Activated T-helper 1 cell treated with Interleukin-2 at 50 U/mL for 16 hours (primary cell): Measurements from ENCODE around the gene WDR37.
"Not testable (repeated sequence)": the region's sequence is repeated elsewhere in the genome, so short reads cannot be mapped to it uniquely, and the experiment has no call there.

Source experiments
- DNase-seq: peaks from one replicate; pipeline ENCODE4 v3.0.0-alpha.2; 2020; ENCODE audit warnings: low read depth

The WDR37 gene

DNA sequence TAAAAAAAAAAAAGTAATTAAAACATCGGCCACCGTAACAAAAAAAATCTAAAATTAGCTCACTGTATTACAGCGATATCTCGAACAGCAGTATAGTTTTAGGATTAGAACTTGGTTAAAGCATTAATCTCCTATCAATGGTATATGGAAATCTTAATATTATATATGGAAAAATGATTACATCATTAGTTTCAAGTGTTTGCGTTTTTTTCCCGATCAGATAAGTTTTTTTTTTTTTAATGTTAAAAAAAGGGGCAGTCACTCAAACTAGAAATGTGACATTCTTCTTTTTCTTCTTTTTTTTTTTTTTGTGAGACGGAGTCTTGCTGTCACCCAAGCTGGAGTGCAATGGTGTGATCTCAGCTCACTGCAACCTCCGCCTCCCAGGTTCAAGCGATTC, 14.7 kb upstream of the WDR37 start:
- no peak for DNase-seq

DNA sequence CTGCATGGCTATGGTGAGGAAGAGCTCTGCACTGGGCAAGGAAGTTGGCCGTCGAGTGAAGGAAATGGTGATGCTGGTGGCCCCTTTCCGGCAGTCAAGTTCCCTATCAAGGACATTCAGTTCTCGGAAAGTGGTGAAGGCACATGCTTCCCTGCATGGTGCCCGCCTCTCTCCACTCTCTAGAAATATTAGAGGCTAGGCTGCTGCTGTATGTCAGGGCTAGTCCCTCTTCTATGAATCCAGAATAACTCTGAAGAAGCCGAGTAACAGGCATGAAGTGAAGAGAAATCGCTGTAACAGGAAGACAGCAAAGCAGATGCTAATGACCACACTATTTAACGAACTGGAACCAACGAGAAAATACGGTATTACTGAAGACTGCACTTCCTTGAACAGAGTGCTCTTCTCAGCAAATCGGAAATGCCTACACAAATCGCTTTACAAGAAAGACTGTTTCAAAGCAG, 12.6 kb upstream of the WDR37 start:
- no peak for DNase-seq

DNA sequence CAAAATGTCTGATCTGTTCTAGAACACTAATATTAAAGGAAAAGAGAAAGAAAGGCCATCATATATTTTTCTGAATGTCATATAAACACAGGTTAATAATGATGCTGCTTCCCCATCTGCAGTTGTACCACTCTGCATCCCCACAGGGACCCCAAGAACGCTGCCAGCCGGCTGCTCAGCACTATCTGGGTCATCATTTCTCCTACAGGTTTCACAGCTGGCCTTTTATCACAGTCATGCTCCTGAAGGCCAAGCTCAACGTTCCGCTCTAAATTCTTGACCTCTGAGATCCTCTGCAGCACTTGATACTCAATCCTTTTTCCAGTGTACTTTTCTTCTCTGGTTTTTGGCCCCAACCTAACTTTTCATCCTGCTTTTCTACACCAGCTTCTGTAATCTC, 12.0 kb upstream of the WDR37 start:
- DNase-seq, result no peak

DNA sequence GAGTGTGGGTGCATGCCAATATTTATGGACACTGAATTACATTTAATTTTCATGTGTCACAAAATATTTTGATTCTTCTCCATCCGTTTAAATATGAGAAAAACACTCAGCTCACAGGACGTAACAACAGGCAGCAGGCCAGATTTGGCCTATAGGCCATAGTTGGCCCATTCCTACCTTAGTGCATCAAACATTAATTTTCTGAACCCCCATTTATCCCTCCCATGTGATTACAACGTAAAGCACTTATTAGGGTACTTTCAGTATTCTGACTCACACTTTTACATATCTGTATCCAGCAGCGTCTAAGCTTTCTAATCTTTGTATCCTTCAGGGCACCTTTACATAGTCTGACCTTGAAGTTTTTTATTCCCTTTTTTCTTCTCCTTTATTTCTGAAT, 11.2 kb upstream of the WDR37 start:
- DNase-seq, result no peak

DNA sequence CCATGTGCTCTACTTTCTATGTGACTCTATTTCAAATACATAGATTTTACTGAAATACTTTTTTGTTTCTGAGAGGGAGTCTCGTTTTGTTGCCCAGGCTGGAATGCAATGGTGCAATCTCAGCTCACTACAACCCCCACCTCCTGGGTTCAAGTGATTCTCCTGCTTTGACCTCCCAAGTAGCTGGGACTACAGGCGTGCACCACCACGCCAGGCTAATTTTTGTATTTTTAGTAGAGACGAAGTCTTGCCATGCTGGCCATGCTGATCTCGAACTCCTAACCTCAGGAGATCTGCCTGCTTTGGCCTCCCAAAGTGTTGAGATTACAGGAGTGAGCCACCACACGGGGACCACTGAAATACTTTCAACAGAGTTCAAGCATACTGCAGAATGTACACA, 10.8 kb upstream of the WDR37 start:
- no peak for DNase-seq

DNA sequence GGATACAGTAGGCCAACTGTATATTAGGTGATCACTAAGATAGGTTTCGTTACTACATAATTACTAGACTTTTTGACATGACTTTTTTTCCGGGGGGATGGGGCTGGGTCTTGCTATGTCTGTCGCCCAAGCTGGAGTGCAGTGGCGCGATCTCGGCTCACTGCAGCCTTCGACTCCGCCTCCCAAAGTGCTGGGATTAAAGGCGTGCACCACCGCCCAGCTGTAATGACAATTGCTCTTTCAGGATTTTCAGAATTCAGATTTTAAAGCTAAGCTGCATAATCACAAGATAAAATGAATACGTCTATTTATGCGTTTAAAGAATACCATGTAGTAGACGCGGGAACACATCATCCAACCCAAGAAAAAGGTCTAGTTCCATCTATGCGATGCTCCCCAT, 8.2 kb upstream of the WDR37 start:
- DNase-seq, result no peak

DNA sequence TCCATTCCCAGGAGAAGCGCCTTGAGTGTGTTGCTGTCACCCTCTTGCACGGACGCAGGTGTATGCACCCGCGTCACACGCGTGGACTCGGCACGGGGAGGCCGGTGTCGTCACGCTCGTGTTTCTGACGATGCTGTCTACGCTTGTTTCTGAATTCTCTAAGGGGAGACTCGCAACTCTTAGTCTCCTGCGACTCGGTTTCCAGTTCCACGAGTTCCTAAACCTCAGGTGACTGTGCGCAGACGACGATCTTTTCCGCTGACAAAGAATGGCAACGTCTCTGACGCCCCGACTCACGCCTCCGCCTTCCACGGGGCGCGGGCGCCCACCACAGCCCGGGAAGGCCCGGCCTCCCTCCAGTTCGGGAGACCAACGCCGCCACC, 7.8 kb upstream of the WDR37 start:
- no peak for DNase-seq

DNA sequence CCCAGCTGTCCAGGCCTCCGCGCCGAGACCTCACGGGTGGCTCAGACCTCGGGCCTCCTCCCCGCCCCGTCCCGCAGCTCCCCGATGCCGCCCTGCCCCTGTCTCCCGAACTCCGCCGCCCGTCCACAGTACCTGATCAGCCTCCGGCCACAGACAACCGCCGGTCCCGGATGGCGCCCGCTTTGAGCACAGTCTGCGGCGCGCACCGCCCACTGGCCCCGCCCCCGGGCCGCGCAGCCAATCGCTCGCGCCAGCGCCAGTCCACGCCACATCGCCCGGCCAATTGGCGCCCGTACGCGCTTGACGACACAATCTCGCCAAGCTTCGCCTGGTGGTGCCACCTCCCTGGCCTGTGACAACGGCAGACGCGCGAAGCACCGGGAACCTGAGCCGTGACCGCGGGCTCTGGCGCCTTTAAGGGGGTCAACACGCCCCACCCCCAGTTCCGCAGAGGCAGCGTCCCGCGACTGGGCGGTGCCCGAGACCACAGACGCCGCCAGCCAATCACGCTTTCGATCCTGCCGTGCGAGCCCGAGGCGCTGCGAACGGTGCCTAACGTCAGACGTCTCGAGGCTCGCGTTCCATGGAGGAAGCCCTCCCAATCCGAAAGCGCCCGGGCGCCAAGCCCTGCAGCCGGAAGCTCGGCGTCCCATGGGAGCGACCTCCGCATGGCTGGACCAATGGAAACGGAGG, 7.3 kb upstream of the WDR37 start, which contains the start of gene IDI1:
IDI1 (minus strand) TSS at position 388 of the 693 bp plus-strand sequence; CDS start at position 272, 116 bp downstream.
- DNase-seq, result peak; percentile 94

DNA sequence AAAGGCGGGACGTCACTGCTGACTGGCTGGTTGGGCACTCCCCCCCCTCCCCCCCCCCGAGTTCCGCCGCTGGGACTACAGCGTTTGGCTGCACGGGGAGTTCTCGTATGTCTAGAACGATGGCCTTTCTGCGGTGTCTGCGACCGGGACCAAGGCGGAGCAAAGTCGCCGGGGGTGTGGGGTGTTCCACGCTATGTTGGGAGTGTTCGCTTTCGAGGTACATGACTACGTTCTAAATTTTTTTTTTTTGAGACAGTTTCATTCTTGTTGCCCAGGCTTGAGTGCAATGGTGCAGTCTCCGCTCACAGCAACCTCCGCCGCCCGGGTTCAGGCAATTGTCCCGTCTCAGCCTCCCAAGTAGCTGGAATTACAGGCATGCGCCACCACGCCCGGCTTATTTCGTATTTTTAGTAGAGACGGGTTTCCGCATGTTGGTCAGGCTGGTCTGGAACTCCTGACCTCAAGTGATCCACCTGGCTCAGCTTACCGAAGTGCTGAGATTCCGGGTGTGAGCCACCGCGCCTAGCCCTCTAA, 6.7 kb upstream of the WDR37 start:
- no peak for DNase-seq

DNA sequence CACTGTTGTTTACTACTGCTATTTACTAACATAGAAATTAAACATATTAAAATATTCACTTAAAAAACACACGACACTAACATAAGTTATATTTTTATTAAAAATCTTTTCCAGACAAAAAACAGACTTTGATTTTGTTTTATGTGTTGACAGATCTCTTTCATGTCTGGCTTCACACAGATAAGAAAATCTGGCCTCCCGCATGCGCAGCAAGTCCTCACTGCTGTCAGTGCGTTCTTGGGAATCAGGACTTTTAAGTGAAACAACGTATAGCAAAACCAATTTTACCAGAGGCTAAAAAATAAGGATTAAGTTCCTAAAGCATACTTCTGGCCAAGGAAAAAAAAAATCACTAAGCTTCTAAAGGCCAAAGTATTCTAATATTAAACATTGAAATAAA, 6.0 kb upstream of the WDR37 start:
- DNase-seq, result no peak

DNA sequence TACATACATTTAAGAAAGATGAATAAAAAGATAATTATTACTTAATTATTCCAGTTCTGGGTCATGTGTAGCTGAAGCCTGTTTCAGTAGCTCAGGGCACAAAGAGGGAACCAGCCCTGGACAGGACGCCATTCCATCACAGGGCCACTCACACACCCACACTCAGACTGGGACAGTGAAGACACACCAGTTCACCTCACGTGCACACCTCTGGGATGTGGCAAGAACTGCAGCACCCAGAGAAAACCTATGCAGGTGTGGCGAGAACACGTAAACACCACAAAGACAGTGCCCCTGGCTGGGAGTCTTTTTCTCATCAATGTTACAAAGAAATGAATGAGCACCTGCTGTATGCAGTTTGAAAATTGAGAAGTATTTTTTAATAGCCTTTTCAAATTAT, 5.6 kb upstream of the WDR37 start:
- DNase-seq, result peak; percentile 18

DNA sequence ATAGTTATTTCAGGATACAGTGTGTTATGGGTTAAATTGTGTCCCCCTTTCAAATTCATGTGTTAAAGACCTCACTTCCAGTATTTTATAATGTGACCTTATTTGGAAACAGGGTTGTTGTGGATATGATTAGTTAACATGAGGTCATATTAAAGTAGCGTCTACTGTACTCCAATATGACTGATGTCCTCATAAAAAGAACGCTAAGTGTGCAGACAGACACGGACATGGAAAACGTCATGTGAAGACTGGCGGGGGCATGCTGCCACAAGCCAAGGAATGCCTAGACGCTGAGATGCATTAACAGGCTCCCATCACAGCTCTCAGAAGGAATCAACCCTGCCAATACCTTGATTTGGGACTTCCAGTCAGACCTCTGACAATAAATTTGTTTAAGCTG, 1.5 kb upstream of the WDR37 start:
- no peak for DNase-seq

DNA sequence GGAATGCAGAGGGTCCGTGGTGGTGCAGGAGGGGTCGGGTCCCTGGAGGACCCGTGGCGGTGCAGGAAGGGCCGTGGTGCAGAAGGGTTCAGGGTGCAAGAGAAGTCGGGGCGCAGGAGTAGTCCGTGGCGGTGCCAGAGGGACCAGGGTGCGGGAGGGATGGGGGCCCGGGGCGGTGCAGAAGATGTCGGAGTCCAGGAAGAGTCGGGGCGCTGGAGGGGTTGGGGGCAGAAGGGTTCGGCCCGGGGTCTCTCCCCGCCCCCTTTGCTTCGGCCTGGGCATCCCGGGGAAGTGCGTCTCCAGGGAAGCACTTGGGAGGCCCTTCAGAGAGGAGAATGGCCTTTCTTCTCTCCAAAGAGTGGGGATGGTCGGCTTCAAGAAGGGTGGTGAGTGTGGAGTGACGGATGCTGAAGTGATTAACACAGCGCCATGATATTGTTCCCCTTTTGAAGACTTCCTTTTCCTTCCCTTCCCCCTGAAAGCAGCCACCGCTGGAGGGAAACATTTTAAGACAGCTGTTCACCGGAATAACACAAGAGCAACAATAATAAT, 997 bp downstream of the WDR37 start:
- no peak for DNase-seq

DNA sequence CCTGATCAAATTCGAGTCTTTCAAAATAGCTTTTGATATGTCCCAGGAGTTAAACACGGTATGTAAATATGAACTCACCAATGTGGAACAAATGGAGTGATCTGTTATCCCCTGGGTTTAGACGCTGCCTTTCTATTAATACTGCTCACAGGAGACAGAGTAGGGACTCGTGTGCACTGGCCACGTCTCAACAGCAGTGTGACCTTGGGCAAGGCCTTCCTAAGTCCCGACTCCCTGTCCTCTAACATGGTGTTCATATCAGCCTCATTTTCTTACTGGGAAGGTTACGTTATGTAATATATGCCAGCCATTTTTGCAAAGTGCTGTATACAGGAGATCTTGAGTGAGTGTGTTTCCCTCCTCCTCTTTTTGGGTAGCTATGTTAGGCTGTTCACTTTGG, 1.8 kb downstream of the WDR37 start:
- DNase-seq, result no peak

DNA sequence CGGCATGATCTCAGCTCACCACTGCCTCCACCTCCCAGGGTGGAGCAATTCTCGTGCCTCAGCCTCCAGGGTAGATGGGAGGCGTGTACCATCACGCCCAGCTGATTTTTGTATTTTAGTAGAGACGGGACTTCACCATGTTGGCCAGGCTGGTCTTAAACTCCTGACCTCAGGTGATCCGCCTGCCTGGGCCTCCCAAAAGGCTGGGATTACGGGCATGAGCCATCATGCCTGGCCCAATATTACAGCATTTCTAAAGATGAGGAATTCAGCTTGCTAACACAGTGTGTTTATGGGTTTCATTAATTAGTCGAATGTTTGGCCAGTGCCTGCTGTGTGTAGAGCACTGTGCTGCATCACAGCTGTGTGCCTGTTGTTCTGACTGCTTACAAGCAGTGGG, 3.7 kb downstream of the WDR37 start:
- DNase-seq, result no peak

DNA sequence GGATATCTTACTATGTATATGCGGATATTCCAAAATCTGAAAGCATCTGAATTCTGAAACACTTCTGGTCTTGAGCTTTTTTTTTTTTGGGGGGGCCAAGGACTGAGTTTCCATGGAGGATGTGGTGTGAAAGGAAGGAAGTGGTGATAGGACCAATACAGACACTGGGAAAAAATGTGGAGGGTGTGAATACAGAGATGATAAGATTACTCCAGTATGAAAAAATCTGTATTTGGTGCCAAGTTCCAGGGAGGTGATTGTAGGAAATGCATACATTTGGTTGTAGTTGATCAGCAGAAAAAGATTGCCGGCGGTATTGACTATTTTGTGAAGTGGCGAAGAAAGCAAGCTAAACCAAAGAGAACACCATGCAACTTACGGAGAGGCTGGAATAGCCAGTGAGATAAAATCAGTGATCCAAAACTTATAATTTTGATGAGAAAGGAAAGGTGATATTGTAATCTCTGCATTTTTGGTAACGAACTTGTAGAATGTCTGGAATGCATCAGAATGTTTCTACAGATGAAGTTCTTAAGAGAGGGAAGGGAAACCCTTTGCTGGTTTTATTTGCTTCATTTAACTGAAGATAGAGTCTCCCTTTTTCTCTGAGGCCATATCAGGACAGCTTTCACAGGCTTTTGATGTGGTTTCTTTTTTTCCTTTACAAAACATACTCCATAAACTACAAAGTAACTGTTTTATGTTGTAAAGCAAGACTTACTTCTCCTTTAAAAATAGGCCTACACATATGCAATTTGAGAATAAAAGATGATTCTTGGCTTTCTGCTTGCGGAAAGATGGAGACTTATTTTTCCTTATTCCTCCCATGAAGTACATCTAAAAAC, 6.0 kb downstream of the WDR37 start:
- no peak for DNase-seq

DNA sequence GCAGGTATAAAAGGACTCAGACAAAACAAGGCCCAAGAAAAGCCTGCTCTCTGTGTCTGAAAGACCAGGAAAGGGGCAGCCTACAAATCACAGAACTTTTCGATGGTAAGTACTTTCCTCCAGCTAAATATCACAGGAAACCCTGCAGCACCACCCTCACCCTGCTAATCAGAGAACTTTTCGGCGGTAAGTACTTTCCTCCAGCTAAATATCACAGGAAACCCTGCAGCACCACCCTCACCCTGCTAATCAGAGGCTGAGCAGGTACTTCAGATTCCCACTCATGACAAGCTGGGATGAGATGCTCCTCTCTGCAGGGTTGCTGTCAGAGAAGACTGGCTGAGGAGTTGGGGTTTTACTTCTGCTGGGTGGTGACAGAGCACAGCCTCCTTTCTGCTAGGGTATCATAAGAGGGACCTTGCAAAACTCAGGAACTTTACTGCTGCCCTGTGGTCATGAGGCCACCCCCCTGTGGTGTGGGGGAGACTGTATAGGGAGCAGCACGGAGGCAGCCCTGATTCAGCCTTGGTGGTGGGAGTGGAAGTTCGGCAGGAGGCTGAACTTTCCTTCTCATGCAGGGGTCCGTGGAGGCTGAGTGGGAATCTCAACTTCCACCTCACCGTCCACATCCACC, 7.2 kb downstream of the WDR37 start:
- DNase-seq, result no peak

DNA sequence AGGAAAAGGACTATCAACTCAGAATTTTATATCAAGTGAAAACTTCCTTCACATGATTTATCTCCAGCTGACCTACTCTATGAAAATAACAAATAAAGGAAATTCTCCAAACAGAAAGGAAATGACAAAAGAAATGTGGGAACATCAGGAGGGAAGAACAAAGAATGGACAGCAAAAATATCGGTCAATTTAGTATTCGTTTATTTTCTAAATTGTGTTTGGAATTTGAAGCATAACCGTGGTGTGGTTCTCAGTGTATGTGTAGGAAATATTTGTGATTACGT, 8.7 kb downstream of the WDR37 start:
- DNase-seq, result no peak

DNA sequence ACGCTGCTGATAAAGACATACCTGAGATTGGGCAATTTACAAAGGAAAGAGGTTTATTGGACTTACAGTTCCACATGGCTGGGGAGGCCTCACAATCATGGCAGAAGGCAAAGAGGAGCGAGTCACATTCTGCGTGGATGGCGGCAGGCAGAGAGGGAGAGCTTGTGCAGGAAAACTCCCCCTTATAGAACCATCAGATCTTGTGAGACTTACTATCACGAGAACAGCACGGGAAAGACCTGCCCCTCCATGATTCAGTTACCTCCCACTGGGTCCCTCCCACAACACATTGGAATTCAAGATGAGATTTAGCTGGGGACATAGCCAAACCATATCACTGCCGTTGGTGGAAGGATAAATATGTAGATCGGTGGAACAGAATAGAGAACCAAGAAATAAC, 10.5 kb downstream of the WDR37 start:
- not testable (repeated sequence) for DNase-seq

DNA sequence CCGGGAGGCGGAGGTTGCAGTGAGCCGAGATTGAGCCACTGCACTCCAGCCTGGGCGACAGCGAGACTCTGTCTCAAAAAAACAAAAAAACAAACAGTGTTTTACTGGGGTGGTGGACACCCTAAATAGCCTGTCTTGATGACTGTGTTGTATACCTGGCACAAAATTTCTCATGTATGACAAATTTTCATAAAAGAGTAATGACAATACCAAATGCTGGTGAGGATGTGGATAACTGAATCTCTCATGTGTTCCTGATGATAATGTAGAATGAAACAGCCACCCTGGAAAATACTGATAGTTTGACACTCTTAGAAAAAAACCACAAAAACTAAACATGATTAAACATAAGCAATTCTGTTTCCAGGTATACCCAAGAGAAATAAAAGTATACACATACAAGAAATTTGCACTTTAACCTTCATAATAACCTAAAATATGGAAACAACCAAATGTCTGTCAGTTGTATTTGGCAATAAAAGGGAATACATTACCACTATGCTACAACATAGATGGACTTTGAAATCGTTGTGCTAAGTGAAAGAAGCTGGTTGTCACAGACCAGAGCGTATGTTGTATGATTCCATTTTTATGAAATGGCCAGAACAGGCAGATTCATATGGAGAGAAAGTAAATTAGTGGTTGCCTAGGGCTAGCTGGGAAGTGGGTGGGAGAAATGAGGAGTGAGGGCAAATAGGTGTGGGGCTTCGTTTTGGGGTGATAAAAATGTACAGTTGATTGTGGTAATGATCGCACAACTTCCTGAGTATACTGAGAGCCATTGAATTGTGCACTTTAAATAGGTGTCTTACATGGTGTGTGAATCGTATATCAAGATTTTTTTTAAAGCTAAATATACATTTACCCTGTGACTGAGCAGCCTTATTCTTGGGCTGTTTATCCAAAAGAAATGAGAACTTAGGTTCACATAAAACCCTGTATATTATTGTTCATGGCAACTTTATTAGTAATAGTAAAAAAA, 12.5 kb downstream of the WDR37 start:
- DNase-seq, result no peak

DNA sequence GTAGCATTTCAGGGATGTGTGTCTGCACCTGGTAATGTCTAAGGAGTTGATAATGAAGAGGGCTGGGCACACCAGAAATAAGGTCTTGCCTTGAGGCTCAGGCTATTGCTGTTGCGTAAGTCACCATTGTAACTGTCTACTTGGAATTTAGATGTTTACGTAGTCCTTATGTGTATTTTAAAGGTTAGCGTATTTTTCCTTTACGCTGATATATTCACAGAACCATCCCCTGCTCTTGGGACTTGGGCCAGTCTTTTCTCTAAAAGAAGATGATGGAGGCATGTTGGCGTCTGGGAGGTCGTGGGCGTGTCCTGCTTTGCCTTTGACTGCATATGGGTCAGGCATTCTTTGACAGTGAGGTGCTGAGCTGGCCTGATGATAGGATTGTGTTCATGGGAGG, 14.7 kb downstream of the WDR37 start:
- DNase-seq, result no peak
